ENCODE data around the gene ADM2.

ADM2 gene

DNA sequence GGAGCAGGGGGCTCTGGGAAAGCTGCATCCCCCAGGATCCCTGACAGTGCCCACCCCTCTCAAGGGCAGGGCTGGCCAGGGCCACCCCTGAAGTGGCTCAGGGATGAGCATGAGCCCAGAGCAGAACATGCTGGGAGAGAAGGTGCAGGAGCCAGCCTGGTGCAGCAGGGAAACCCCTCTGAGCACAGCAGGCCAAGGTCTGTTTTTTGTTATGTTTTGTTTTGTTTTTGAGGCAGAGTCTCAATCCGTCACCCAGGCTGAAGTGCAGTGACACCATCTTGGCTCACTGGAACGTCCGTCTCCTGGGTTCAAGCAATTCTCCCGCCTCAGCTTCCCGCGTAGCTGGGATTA is 5.7 kb upstream of the ADM2 start:
- ChIA-PET POLR2A (interaction anchor here (1.0 to 1.3 kb wide), 3 partner anchors 9 to 50 kb away, joined by 4 to 5 read pairs (median 5); partner anchors contain the start of gene SCO2), CTCF (no interaction called here)
- DNase-seq (ENCODE audit: extremely low spot score) = no peak
- TF ChIP-seq FOXA1 (IDR thresholded peaks at IDR 0.05) = no peak
- no peak for TF ChIP-seq L3MBTL2 (conservative IDR thresholded peaks at IDR 0.05)
- TF ChIP-seq NFRKB (IDR thresholded peaks at IDR 0.05) = no peak
- TF ChIP-seq SP1 (IDR thresholded peaks at IDR 0.05) = no peak
- no peak for TF ChIP-seq ZNF384 (IDR thresholded peaks at IDR 0.05)
- TF ChIP-seq BHLHE40 (IDR thresholded peaks at IDR 0.05; ENCODE audit: borderline replicate concordance) = no peak
- TF ChIP-seq CTBP1 (IDR thresholded peaks at IDR 0.05; ENCODE audit: borderline replicate concordance) = no peak
- TF ChIP-seq ELF4 (IDR thresholded peaks at IDR 0.05) = no peak

DNA sequence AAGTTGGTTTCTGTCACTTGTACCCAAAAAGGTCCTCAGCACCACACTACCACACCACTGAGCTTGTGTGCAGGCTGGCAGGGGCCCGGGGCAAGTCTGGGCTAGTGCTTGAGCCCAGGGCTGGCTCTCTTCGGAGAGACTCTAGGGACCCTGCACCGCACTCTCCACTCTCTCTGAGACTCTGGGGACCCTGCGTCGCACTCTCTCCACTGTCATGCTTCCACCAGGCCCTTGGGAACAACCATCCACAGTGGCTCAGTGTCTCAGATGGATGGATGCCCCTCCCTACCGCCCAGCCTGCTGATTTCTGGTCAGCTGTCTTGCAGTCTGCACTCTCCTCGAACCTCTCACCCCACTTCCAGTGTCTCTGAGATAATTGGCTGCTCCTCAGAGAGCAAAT is 4.5 kb upstream of the ADM2 start:
- ChIA-PET CTCF (interaction anchor here (0.5 kb wide), 1 partner anchor 152 kb away, joined by 4 read pairs; no protein-coding TSS in a partner anchor), POLR2A (interaction anchor here (0.9 to 2.1 kb wide), 2 partner anchors 32 to 48 kb away, joined by 3 to 9 read pairs; partner anchors contain the start of gene SCO2)
- TF ChIP-seq FOXM1 (IDR thresholded peaks at IDR 0.05; ENCODE audit: borderline replicate concordance) = no peak
- no peak for TF ChIP-seq TARDBP (IDR thresholded peaks at IDR 0.05)
- TF ChIP-seq LEF1 (IDR thresholded peaks at IDR 0.05; ENCODE audit: borderline replicate concordance) = no peak
- TF ChIP-seq FOXK2 (IDR thresholded peaks at IDR 0.05) = no peak
- TF ChIP-seq, protein P1, sequence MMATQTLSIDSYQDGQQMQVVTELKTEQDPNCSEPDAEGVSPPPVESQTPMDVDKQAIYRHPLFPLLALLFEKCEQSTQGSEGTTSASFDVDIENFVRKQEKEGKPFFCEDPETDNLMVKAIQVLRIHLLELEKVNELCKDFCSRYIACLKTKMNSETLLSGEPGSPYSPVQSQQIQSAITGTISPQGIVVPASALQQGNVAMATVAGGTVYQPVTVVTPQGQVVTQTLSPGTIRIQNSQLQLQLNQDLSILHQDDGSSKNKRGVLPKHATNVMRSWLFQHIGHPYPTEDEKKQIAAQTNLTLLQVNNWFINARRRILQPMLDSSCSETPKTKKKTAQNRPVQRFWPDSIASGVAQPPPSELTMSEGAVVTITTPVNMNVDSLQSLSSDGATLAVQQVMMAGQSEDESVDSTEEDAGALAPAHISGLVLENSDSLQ (IDR thresholded peaks at IDR 0.05) = no peak
- no peak for TF ChIP-seq SUZ12 (IDR thresholded peaks at IDR 0.05)
- no peak for TF ChIP-seq L3MBTL2 (conservative IDR thresholded peaks at IDR 0.05)
- no peak for TF ChIP-seq HDGF (IDR thresholded peaks at IDR 0.05; ENCODE audit: borderline replicate concordance)
- no peak for TF ChIP-seq ZNF384 (IDR thresholded peaks at IDR 0.05)
- no peak for TF ChIP-seq SP1 (IDR thresholded peaks at IDR 0.05)
- no peak for TF ChIP-seq BHLHE40 (IDR thresholded peaks at IDR 0.05; ENCODE audit: borderline replicate concordance)
- TF ChIP-seq FOXA1 (IDR thresholded peaks at IDR 0.05) = no peak
- no peak for DNase-seq (ENCODE audit: extremely low spot score)

GRCh38 chr22:50477923-50478322 is 3.4 kb upstream of the ADM2 start:
- ChIA-PET POLR2A (interaction anchor here (2.1 kb wide), 1 partner anchor 47 kb away, joined by 9 read pairs; the partner anchor contains the start of gene SCO2), CTCF (no interaction called here)
- no peak for TF ChIP-seq ARNT (IDR thresholded peaks at IDR 0.05)
- TF ChIP-seq SP1 (IDR thresholded peaks at IDR 0.05) = no peak
- no peak for TF ChIP-seq HDGF (IDR thresholded peaks at IDR 0.05; ENCODE audit: borderline replicate concordance)
- no peak for TF ChIP-seq ZNF384 (IDR thresholded peaks at IDR 0.05)
- TF ChIP-seq CTBP1 (IDR thresholded peaks at IDR 0.05; ENCODE audit: borderline replicate concordance) = no peak
- no peak for TF ChIP-seq SUZ12 (IDR thresholded peaks at IDR 0.05)
- TF ChIP-seq LEF1 (IDR thresholded peaks at IDR 0.05; ENCODE audit: borderline replicate concordance) = no peak
- TF ChIP-seq FOXM1 (IDR thresholded peaks at IDR 0.05; ENCODE audit: borderline replicate concordance) = no peak
- TF ChIP-seq, protein P1 (IDR thresholded peaks at IDR 0.05) = no peak
- no peak for TF ChIP-seq L3MBTL2 (conservative IDR thresholded peaks at IDR 0.05)
- TF ChIP-seq BHLHE40 (IDR thresholded peaks at IDR 0.05; ENCODE audit: borderline replicate concordance) = no peak
- no peak for TF ChIP-seq ELF4 (IDR thresholded peaks at IDR 0.05)
- TF ChIP-seq NFRKB (IDR thresholded peaks at IDR 0.05) = no peak
- DNase-seq (ENCODE audit: extremely low spot score) = no peak

- TF ChIP-seq ELF4 (IDR thresholded peaks at IDR 0.05) = no peak
- no peak for TF ChIP-seq FOXK2 (IDR thresholded peaks at IDR 0.05)
- no peak for TF ChIP-seq NFRKB (IDR thresholded peaks at IDR 0.05)
- no peak for TF ChIP-seq SUZ12 (IDR thresholded peaks at IDR 0.05)
- TF ChIP-seq BHLHE40 (IDR thresholded peaks at IDR 0.05; ENCODE audit: borderline replicate concordance) = no peak
- TF ChIP-seq, protein P1 (IDR thresholded peaks at IDR 0.05) = no peak
- no peak for TF ChIP-seq CTBP1 (IDR thresholded peaks at IDR 0.05; ENCODE audit: borderline replicate concordance)
- TF ChIP-seq FOXA1 (IDR thresholded peaks at IDR 0.05) = no peak
- TF ChIP-seq L3MBTL2 (conservative IDR thresholded peaks at IDR 0.05) = no peak
- no peak for TF ChIP-seq TARDBP (IDR thresholded peaks at IDR 0.05)
- TF ChIP-seq SP1 (IDR thresholded peaks at IDR 0.05) = no peak
- TF ChIP-seq LEF1 (IDR thresholded peaks at IDR 0.05; ENCODE audit: borderline replicate concordance) = no peak
- no peak for TF ChIP-seq ARNT (IDR thresholded peaks at IDR 0.05)
- TF ChIP-seq FOXM1 (IDR thresholded peaks at IDR 0.05; ENCODE audit: borderline replicate concordance) = no peak
- TF ChIP-seq ZNF384 (IDR thresholded peaks at IDR 0.05) = no peak
- TF ChIP-seq HDGF (IDR thresholded peaks at IDR 0.05; ENCODE audit: borderline replicate concordance) = no peak
- no peak for DNase-seq (ENCODE audit: extremely low spot score)
- CTCF ChIA-PET = interaction anchor here (1.1 kb wide), 1 partner anchor 10 kb away, joined by 4 read pairs; no protein-coding TSS in a partner anchor
- POLR2A ChIA-PET = interaction anchor here (0.9 kb wide), 1 partner anchor 28 kb away, joined by 3 read pairs; the partner anchor contains the start of genes LMF2 and NCAPH2
Observed at GRCh38 chr22:50479721-50480120, 1.6 kb upstream of the ADM2 start.

DNA sequence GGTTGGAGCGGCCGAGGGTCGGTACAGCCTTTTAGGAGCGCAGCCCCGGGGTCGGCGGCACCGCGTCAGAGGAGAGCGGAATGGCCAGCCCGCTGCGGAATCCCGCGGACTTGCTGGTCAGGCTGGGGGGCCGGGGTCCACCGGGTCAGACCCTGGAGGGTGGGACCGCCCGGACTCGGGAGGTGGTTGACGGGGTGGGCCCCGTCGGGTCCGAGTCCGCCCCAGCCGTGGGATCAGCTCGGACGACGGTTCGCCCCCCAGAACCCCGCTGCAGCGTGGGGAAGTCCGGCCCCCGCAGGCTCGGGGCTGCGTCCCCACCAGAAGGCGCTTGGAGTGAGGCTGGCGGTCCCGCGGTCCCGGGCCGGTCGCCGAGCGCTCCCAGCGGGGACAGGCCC is 301 bp upstream of the ADM2 start:
- ChIA-PET POLR2A (interaction anchor here (1.2 kb wide), 1 partner anchor 27 kb away, joined by 4 read pairs; the partner anchor contains the start of genes LMF2 and NCAPH2), CTCF (interaction anchor here (0.5 to 1.1 kb wide), 2 partner anchors 9 to 106 kb away, joined by 4 read pairs; no protein-coding TSS in a partner anchor)
- no peak for TF ChIP-seq ELF4 (IDR thresholded peaks at IDR 0.05)
- TF ChIP-seq, protein P1 (IDR thresholded peaks at IDR 0.05) = no peak
- no peak for TF ChIP-seq TARDBP (IDR thresholded peaks at IDR 0.05)
- TF ChIP-seq LEF1 (IDR thresholded peaks at IDR 0.05; ENCODE audit: borderline replicate concordance) = no peak
- TF ChIP-seq FOXA1 (IDR thresholded peaks at IDR 0.05) = no peak
- no peak for TF ChIP-seq NFRKB (IDR thresholded peaks at IDR 0.05)
- no peak for TF ChIP-seq SUZ12 (IDR thresholded peaks at IDR 0.05)
- TF ChIP-seq CTBP1 (IDR thresholded peaks at IDR 0.05; ENCODE audit: borderline replicate concordance) = no peak

More for the DNA sequence above, 301 bp upstream of the ADM2 start:
- no peak for DNase-seq (ENCODE audit: extremely low spot score)

Data from HEK293T (cell line).